H1 (cell line): ENCODE results near the gene DYSF. TPM values are rescaled to one million over a fixed set of nuclear protein-coding genes. Genes with fewer than 3 reads are reported as not detected.

Experiments used
- CTCF ChIA-PET: fragments of 300-600 bp; sonication (Branson Sonifier 250); formaldehyde crosslinking; loops from one replicate; lab custom pipeline; 2021; ENCODE audit not compliant: partially characterized antibody; lab: Charles Lee
- POLR2A ChIA-PET: fragments of 300-600 bp; sonication (Branson Sonifier 250); formaldehyde crosslinking; loops from one replicate; lab custom pipeline; 2021; ENCODE audit warnings: inconsistent platforms; ENCODE audit not compliant: partially characterized antibody; lab: Charles Lee
- DNase-seq, 2 experiments: peaks; one replicate each; pipeline versions ENCODE4 v3.0.0 to v3.0.0-alpha.2; 2010 to 2022; ENCODE audit warnings: low spot score in 2 of 2, low read depth in 1 of 2, mixed read lengths in 1 of 2
- FAIRE-seq: peaks from 2 replicates; lab custom pipeline; 2011; peaks lifted over from hg19 to GRCh38; lab: Jason Lieb, UNC
- H2AFZ ChIP-seq: 2 replicates; pipeline ENCODE4 v1.8.1; 2012; ENCODE audit warnings: low read length, inconsistent platforms
- H2AK5ac ChIP-seq: 2 replicates; pipeline ENCODE4 v1.6.1; 2013; ENCODE audit warnings: low read depth, low read length
- H2BK120ac ChIP-seq: replicated peaks from 2 replicates; pipeline ENCODE3; 2013; ENCODE audit warnings: low read depth, low read length, inconsistent platforms
- H2BK12ac ChIP-seq: 2 replicates; pipeline ENCODE4 v1.6.1; 2013; ENCODE audit warnings: low read depth, low read length
- H2BK15ac ChIP-seq: 2 replicates; pipeline ENCODE4 v1.6.1; 2013; ENCODE audit warnings: low read length
- H2BK20ac ChIP-seq: 2 replicates; pipeline ENCODE4 v1.6.1; 2013; ENCODE audit warnings: low read length
- H2BK5ac ChIP-seq: 2 replicates; pipeline ENCODE4 v1.6.1; 2013; ENCODE audit warnings: low read depth, low read length
- H3K14ac ChIP-seq: 2 replicates; pipeline ENCODE4 v1.6.1; 2013; ENCODE audit warnings: inconsistent platforms; ENCODE audit not compliant: insufficient read length
- H3K18ac ChIP-seq: 2 replicates; pipeline ENCODE4 v1.6.1; 2013; ENCODE audit warnings: low read length; ENCODE audit errors: extremely low read depth
- H3K23ac ChIP-seq: 2 replicates; pipeline ENCODE4 v1.6.1; 2013; ENCODE audit warnings: inconsistent platforms; ENCODE audit not compliant: insufficient read length
- H3K23me2 ChIP-seq: 2 replicates; pipeline ENCODE4 v1.6.1; 2013; ENCODE audit warnings: low read depth, low read length
- H3K27ac ChIP-seq: 2 replicates; pipeline ENCODE4 v1.6.1; 2011; ENCODE audit warnings: low read depth, low read length, inconsistent platforms
- H3K27me3 ChIP-seq, 4 experiments: replicated peaks in 1 of 4; 1 replicate in 1 of 4; 2 replicates in 3 of 4; pipeline versions ENCODE4 v1.6.1 to v1.8.1; 2011 to 2013; ENCODE audit warnings: low read length in 3 of 4, mild to moderate bottlenecking in 3 of 4, inconsistent platforms in 2 of 4, mixed read lengths in 2 of 4, moderate library complexity in 1 of 4; ENCODE audit not compliant: control insufficient read depth in 3 of 4, insufficient read depth in 3 of 4; ENCODE audit errors: extremely low read depth in 1 of 4
- H3K36me3 ChIP-seq, 4 experiments: 2 replicates each; pipeline versions ENCODE4 v1.6.1 to v1.8.1; 2011 to 2013; ENCODE audit warnings: mild to moderate bottlenecking in 4 of 4, low read length in 3 of 4, moderate library complexity in 2 of 4, control low read depth in 1 of 4, inconsistent platforms in 1 of 4; ENCODE audit not compliant: insufficient read depth in 4 of 4, control insufficient read depth in 2 of 4
- H3K4ac ChIP-seq: replicated peaks from 2 replicates; pipeline ENCODE3; 2013; ENCODE audit warnings: low read length, low read depth, mixed read lengths, inconsistent platforms; ENCODE audit not compliant: insufficient read length
- H3K4me1 ChIP-seq, 4 experiments: replicated peaks in 1 of 4; 1 replicate in 1 of 4; 2 replicates in 3 of 4; pipeline versions ENCODE4 v1.6.1 to v1.8.1; 2011 to 2013; ENCODE audit warnings: low read length in 3 of 4, inconsistent platforms in 2 of 4, mixed read lengths in 1 of 4; ENCODE audit not compliant: insufficient read depth in 4 of 4, control insufficient read depth in 3 of 4
- H3K4me2 ChIP-seq, 2 experiments: 2 replicates each; pipeline versions ENCODE4 v1.6.1 to v1.8.1; 2011 to 2013; ENCODE audit warnings: low read depth in 2 of 2, low read length in 2 of 2, control low read depth in 1 of 2, inconsistent platforms in 1 of 2, mild to moderate bottlenecking in 1 of 2; ENCODE audit not compliant: insufficient read depth in 1 of 2
- H3K4me3 ChIP-seq, 4 experiments: fragments of 200-600, 300-600 bp in 1 of 4; sonication (generic), shearing (Covaris generic), sonication (Bioruptor Twin) in 1 of 4; 2 replicates each; pipeline versions ENCODE4 v1.5.1 to v1.8.1; 2011 to 2016; ENCODE audit warnings: low read length in 4 of 4, low read depth in 3 of 4, control low read depth in 2 of 4, inconsistent platforms in 2 of 4, mild to moderate bottlenecking in 2 of 4, mixed read lengths in 1 of 4, moderate library complexity in 1 of 4; ENCODE audit not compliant: insufficient read depth in 2 of 4; ENCODE audit errors: extremely low read depth in 1 of 4
- H3K56ac ChIP-seq: replicated peaks from 2 replicates; pipeline ENCODE3; 2013; ENCODE audit warnings: low read depth, mild to moderate bottlenecking, mixed read lengths, low read length, inconsistent platforms; ENCODE audit not compliant: insufficient read length
- H3K79me1 ChIP-seq: 2 replicates; pipeline ENCODE4 v1.6.1; 2013; ENCODE audit warnings: low read depth, low read length, control low read depth
- H3K79me2 ChIP-seq, 2 experiments: 2 replicates each; pipeline versions ENCODE4 v1.6.1 to v1.8.1; 2012 to 2013; ENCODE audit warnings: low read length in 2 of 2, mild to moderate bottlenecking in 2 of 2, inconsistent platforms in 1 of 2; ENCODE audit not compliant: insufficient read depth in 2 of 2, control insufficient read depth in 1 of 2
- H3K9ac ChIP-seq, 4 experiments: replicated peaks in 1 of 4; 1 replicate in 1 of 4; 2 replicates in 3 of 4; pipeline versions ENCODE4 v1.6.1 to v1.8.1; 2011 to 2013; ENCODE audit warnings: low read depth in 3 of 4, low read length in 3 of 4, control low read depth in 2 of 4, mild to moderate bottlenecking in 2 of 4, moderate library complexity in 2 of 4, inconsistent platforms in 1 of 4; ENCODE audit errors: extremely low read depth in 1 of 4
- H3K9me3 ChIP-seq, 2 experiments: 2 replicates each; pipeline versions ENCODE4 v1.6.1 to v1.8.1; 2012 to 2013; ENCODE audit warnings: mild to moderate bottlenecking in 2 of 2, moderate library complexity in 2 of 2, control low read depth in 1 of 2, inconsistent platforms in 1 of 2, low read depth in 1 of 2, low read length in 1 of 2, mixed read lengths in 1 of 2; ENCODE audit not compliant: insufficient read depth in 2 of 2
- H4K20me1 ChIP-seq, 2 experiments: replicated peaks in 1 of 2; 2 replicates each; pipeline versions ENCODE3 to v1.8.1; 2011 to 2013; ENCODE audit warnings: inconsistent platforms in 2 of 2, low read length in 2 of 2, mild to moderate bottlenecking in 1 of 2; ENCODE audit not compliant: insufficient read depth in 2 of 2, control insufficient read depth in 1 of 2
- H4K5ac ChIP-seq: 2 replicates; pipeline ENCODE4 v1.6.1; 2013; ENCODE audit warnings: low read length, low read depth, mixed read lengths, inconsistent platforms; ENCODE audit not compliant: insufficient read length
- H4K8ac ChIP-seq: 2 replicates; pipeline ENCODE4 v1.8.0; 2013; ENCODE audit warnings: mild to moderate bottlenecking, moderate library complexity, low read length, inconsistent platforms; ENCODE audit not compliant: insufficient read depth; ENCODE audit errors: extremely low read depth
- H4K91ac ChIP-seq: replicated peaks from 2 replicates; pipeline ENCODE3; 2013; ENCODE audit warnings: low read length, mixed read lengths, inconsistent platforms; ENCODE audit not compliant: insufficient read length
- ASH2L ChIP-seq: fragments of 200-600, 300-600 bp; sonication (generic); IDR thresholded peaks from one replicate; pipeline ENCODE4 v1.7.1; 2017; ENCODE audit warnings: low read length
- BRCA1 ChIP-seq: IDR thresholded peaks from 2 replicates; pipeline ENCODE4 v1.6.1; 2012; ENCODE audit warnings: low read depth, low read length, improper control_type of control experiment
- CREB1 ChIP-seq: IDR thresholded peaks from 2 replicates; pipeline ENCODE4 v1.6.1; 2012; ENCODE audit warnings: inconsistent platforms
- MAFK ChIP-seq: IDR thresholded peaks from 2 replicates; pipeline ENCODE4 v1.6.1; 2012; ENCODE audit warnings: low read depth, mild to moderate bottlenecking, improper control_type of control experiment, low read length
- POU5F1 ChIP-seq: IDR thresholded peaks from 2 replicates; pipeline ENCODE4 v1.6.1; 2011; ENCODE audit warnings: low read depth, mild to moderate bottlenecking, low read length, moderate library complexity
- TAF7 ChIP-seq: optimal IDR thresholded peaks from 2 replicates; pipeline ENCODE3; 2011; ENCODE audit warnings: low read depth, mild to moderate bottlenecking, inconsistent platforms, low read length, moderate library complexity, borderline replicate concordance
- TCF12 ChIP-seq: IDR thresholded peaks from 2 replicates; pipeline ENCODE4 v1.6.1; 2011; ENCODE audit warnings: low read depth, mild to moderate bottlenecking, low read length
- WGBS, 2 experiments: shearing (Covaris generic) in 1 of 2; methylation state at CpG; one replicate each; pipeline versions ENCODE4 v1.1.6 to v1.1.7; 2013 to 2015; ENCODE audit warnings: low lambda C conversion rate in 2 of 2, mixed read lengths in 2 of 2, inconsistent platforms in 1 of 2, low coverage in 1 of 2, missing lambda C conversion rate in 1 of 2; ENCODE audit not compliant: insufficient replicate concordance in 2 of 2, insufficient coverage in 1 of 2, insufficient read length in 1 of 2; ENCODE audit errors: extremely low coverage in 1 of 2, missing lambda C conversion rate in 1 of 2; 5-methylcytosine and 5-hydroxymethylcytosine counted together
- polyA plus RNA-seq, 7 experiments: library from polyadenylated mRNA; depleted of rRNA in 3 of 7; stranded (reverse) in 5 of 7; unstranded in 2 of 7; fragments of >200 nt in 5 of 7; fragments of 200-250 nt in 2 of 7; gene quantifications; 1 replicate in 5 of 7; 2 replicates in 1 of 7; 4 replicates in 1 of 7; pipeline versions ENCODE4 v1.2.1 to v1.2.3, GENCODE V29; 2011 to 2013; ENCODE audit warnings: missing spikeins in 2 of 7, mixed read lengths in 2 of 7
- total RNA-seq: library from RNA; stranded (reverse); fragmentation: NEBNext Ultra II Directional; extraction: Animal tissue kit (Norgen Biotek cat#: 25700); gene quantifications from 2 replicates; pipeline ENCODE4 v1.2.1, GENCODE V29; 2021
- TF ChIP-seq, protein P1 (sequence below): IDR thresholded peaks from 2 replicates; pipeline ENCODE4 v1.6.1; 2011; ENCODE audit warnings: low read length, improper control_type of control experiment

DYSF gene
- total and polyA plus RNA-seq, 2 of the 8 experiments (the other 6 are each of a cell fraction or from before 2014, with no cell fraction given) = 5.8 to 7.1 TPM

DNA sequence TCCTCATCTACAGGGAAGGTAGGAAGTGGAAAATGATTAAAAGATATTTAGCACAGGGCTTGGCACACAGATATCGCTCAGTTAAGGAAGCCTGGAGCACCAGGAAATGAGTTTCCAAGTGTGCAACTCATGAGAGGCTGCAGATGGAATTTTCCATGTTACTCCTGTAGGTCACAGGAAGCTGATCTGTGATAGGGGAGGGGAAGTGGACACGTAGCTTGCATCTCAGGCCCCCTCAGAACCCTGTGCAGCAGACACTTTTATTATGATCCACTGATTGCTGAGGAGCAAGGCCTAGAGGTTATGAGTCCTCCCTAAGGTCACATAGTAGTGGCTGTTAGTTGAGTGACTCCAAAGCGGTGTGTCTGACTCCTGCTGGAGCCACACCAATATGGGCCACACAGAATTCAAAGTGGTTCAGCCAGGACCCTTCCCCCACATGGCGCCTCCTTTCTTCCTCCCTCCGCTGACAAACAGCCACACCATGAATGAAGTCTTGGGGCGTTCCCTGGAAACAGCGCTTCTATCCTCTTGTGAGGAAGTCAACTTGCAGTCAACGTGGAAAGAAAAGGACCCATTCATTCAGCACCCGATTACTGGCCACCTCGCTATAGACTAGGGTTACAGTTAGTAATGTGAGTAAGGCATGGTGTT lies 21.5 kb downstream of the DYSF start:
- Histone ChIP-seq H3K79me1 (no peaks in the 10 kb centered on the region), H3K4me3 (no peak overlapping the region), H3K18ac (no peak overlapping the region), H2AFZ (no peak overlapping the region), H3K23me2 (no peaks in the 10 kb centered on the region), H4K8ac (no peak overlapping the region), H2BK20ac (no peak overlapping the region), H2AK5ac (no peak overlapping the region), H2BK5ac (no peak overlapping the region), H3K27ac (no peak overlapping the region), H3K9ac (no peak overlapping the region), H4K5ac (no peak overlapping the region), H3K4ac (no peak overlapping the region), H3K23ac (no peak overlapping the region), H2BK120ac (no peak overlapping the region), H3K4me2 (no peak overlapping the region), H2BK12ac (no peak overlapping the region), H3K36me3 (no peaks in the 10 kb centered on the region), H3K9me3 (no peaks in the 10 kb centered on the region), H3K4me1 (peaks cover 0 to 4% (median 1%) of the 10 kb centered on the region in 4 experiments; a peak in 4 of 7 replicates), H4K20me1 (no peaks in the 10 kb centered on the region), H2BK15ac (no peak overlapping the region), H3K79me2 (no peaks in the 10 kb centered on the region), H3K27me3 (no peaks in the 10 kb centered on the region; a peak in 1 of 7 replicates), H3K14ac (no peak overlapping the region), H4K91ac (no peak overlapping the region), H3K56ac (no peak overlapping the region)
- ChIA-PET POLR2A (no interaction called here), CTCF (interaction anchor here (0.7 to 4.9 kb wide), 3 partner anchors 11 to 19 kb away, joined by 3 to 25 read pairs (median 10); no protein-coding TSS in a partner anchor)
- TF ChIP-seq POU5F1 (no peak), MAFK (no peak), ASH2L (no peak), TCF12 (no peak), CREB1 (no peak), TAF7 (no peak), BRCA1 (no peak)
- TF ChIP-seq, protein P1, sequence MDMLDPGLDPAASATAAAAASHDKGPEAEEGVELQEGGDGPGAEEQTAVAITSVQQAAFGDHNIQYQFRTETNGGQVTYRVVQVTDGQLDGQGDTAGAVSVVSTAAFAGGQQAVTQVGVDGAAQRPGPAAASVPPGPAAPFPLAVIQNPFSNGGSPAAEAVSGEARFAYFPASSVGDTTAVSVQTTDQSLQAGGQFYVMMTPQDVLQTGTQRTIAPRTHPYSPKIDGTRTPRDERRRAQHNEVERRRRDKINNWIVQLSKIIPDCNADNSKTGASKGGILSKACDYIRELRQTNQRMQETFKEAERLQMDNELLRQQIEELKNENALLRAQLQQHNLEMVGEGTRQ = no peak
- 89% methylated on average over 10 of the region's 10 CpGs; no CpG with 5 or more reads in 1 of the 2 experiments for WGBS, 2 experiments
- FAIRE-seq (no peak), DNase-seq (no peak)
